NCI-H187 treated with DMSO at 0.1 percent for 48 hours (cell line): Measurements from ENCODE around the gene ETV6.

Experiments used
- DNase-seq: peaks from one replicate; lab custom pipeline; 2025; lab: John Stamatoyannopoulos, UW

Gene ETV6

GRCh38 chr12:11741434-11742092 lies 92.1 kb downstream of the ETV6 start:
- no peak for DNase-seq

GRCh38 chr12:11743423-11744409 lies 94.2 kb downstream of the ETV6 start:
- no peak for DNase-seq

- DNase-seq: no peak
These were observed 94.9 kb downstream of the ETV6 start for GRCh38 chr12:11744410-11744801.

- DNase-seq: no peak
These were observed 95.6 kb downstream of the ETV6 start for GRCh38 chr12:11745113-11745512.

- no peak for DNase-seq
These were observed 96.7 kb downstream of the ETV6 start for GRCh38 chr12:11746024-11746771.

GRCh38 chr12:11746940-11747716 lies 97.7 kb downstream of the ETV6 start:
- DNase-seq: no peak

- DNase-seq: no peak
These were observed 98.5 kb downstream of the ETV6 start for GRCh38 chr12:11747969-11748368.

GRCh38 chr12:11748903-11749302 lies 99.4 kb downstream of the ETV6 start:
- DNase-seq: no peak

- DNase-seq: no peak
These were observed 100.6 kb downstream of the ETV6 start for GRCh38 chr12:11749943-11750690.

- no peak for DNase-seq
These were observed 103.1 kb downstream of the ETV6 start for GRCh38 chr12:11752403-11753149.

GRCh38 chr12:11753150-11753499 lies 103.7 kb downstream of the ETV6 start:
- no peak for DNase-seq

- DNase-seq: no peak
These were observed 104.4 kb downstream of the ETV6 start for GRCh38 chr12:11753826-11754225.

- no peak for DNase-seq
These were observed 104.8 kb downstream of the ETV6 start for GRCh38 chr12:11754256-11754655.

GRCh38 chr12:11755302-11755930 lies 105.9 kb downstream of the ETV6 start:
- no peak for DNase-seq

- DNase-seq: no peak
These were observed 106.5 kb downstream of the ETV6 start for GRCh38 chr12:11756022-11756421.

GRCh38 chr12:11756523-11756922 lies 107.0 kb downstream of the ETV6 start:
- no peak for DNase-seq

GRCh38 chr12:11757095-11757494 lies 107.6 kb downstream of the ETV6 start:
- DNase-seq: no peak

GRCh38 chr12:11757531-11757930 lies 108.1 kb downstream of the ETV6 start:
- no peak for DNase-seq

GRCh38 chr12:11758087-11758486 lies 108.6 kb downstream of the ETV6 start:
- no peak for DNase-seq
